Stimulated activated CD4-positive, alpha-beta T cell treated with anti-CD3 and anti-CD28 coated beads, Interleukin-12 subunit alpha, Interleukin-12 subunit beta, amount 100 ng/mL, for 4 hours (primary cell): ENCODE data around the gene TSPAN2.
"Not testable (repeated sequence)": the region's sequence is repeated elsewhere in the genome, so short reads cannot be mapped to it uniquely, and the experiment has no call there.

ENCODE experiments used
- DNase-seq: peaks from one replicate; pipeline ENCODE4 v3.0.0-alpha.2; 2020

TSPAN2 gene

DNA sequence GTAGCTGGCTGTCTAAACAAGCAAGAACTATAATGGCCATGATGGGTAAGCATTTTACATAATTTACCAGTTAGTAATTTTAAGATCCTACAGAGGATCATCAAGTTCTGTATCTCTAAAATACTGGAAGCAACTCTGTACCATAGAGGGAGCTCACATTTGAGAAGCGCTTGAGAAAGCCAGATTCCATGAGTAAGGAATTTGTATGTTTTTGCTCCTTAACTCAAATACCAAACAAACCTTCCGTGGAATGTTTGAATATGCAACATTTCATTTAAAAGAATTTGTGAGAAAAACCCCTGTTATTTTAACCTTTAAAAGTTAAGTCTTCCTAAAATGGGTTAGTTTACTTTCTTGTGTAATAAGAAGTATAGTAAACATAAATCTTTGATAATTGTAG, 57.7 kb downstream of the TSPAN2 start:
- no peak for DNase-seq

DNA sequence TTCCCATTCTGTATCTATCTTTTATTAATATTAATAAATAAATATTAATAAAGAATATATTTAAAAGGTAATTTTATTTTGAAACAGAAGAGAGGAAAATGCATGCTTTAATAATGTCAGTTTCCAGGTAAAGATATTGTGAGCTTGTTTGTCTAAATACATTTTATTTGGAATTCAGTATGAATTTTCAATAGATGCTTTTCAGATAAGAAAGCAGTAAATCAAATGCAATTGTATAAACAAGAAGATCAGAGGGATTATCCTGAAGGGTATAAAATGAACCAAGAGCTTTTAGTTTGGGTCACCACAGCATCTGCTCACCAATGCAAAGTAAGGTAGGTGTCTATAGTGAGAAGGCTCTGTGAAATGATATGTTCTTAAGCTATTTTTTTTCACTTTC, 59.8 kb downstream of the TSPAN2 start, which contains the start of gene TSHB:
Gene TSHB, plus strand, starts transcription at position 301 of the 400 bp plus-strand sequence. CDS start 3,537 bp downstream, outside the sequence.
- DNase-seq: no peak

DNA sequence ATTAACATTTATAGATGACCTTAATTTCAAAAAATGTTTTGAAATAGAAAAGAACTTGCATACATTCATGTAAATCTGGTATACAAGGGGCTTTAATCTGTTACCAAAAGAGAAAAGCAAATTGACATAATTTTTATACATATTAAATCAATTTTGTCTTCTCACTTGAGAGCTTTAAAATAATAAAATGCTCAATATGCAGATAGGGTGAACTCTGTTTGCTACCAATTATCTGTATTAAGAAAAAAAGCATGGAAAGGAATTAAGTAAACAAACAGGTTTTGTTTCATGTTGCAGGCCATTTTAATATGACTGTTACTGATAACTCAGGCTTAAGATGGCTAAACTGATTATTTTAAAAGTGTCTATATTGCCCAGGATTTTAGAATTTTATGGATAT, 65.7 kb downstream of the TSPAN2 start:
- DNase-seq: no peak

DNA sequence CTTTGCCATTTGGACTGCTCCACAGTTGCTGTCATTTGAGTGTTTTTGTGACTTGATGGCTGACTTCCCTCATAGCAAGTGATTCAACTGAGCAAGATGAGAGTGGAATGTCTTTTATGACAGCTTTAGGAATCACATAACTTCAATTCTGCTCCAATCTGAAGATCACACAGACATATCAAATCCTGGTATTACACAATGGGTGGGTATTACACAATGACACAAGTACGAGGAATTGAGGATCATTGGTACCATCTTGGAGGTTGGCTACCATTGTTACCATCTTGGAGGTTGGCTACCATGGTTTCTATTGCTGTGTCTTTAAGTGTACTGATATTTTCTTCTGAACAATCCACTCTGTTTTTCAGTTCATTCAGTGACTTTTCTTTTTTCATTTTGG, 68.2 kb downstream of the TSPAN2 start:
- no peak for DNase-seq

GRCh38 chr1:115019549-115019948, 69.8 kb downstream of the TSPAN2 start:
- DNase-seq: not testable (repeated sequence)

DNA sequence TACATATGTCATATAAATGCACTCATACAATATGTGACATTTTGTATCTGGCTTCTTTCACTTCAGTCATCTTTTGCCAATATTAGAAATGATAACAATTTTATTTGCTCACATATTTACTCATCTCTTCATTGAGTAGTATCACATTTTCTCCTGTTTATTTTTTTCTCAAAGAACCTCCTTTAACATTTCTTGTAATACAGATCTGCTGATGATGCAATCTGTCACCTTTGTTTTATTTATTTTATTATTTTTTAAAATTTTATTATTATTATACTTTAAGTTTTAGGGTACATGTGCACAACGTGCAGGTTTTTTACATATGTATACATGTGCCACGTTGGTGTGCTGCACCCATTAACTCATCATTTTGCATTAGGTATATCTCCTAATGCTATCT, 75.5 kb downstream of the TSPAN2 start:
- no peak for DNase-seq

GRCh38 chr1:115012434-115012833, 76.9 kb downstream of the TSPAN2 start:
- no peak for DNase-seq

- no peak for DNase-seq
Measured at GRCh38 chr1:115012006-115012405, 77.3 kb downstream of the TSPAN2 start.

- DNase-seq: no peak
Measured at GRCh38 chr1:115006191-115006590, 83.1 kb downstream of the TSPAN2 start.
